HTR-8/SVneo (cell line): Measurements from ENCODE around the gene MSN.
"Not testable (repeated sequence)": the region's sequence is repeated elsewhere in the genome, so short reads cannot be mapped to it uniquely, and the experiment has no call there.

Experiments used
- DNase-seq: peaks from one replicate; pipeline ENCODE4 v3.0.0; 2011; ENCODE audit warnings: low spot score, mixed read lengths; ENCODE audit not compliant: insufficient read length
- FAIRE-seq: peaks from 2 replicates; lab custom pipeline; 2011; peaks lifted over from hg19 to GRCh38; lab: Jason Lieb, UNC

Gene MSN

GRCh38 chrX:65667503-65668376 is at the start of gene MSN:
MSN (plus strand) TSS chrX:65667654; CDS start chrX:65667842, 188 bp downstream.
- FAIRE-seq, result no peak
- no peak for DNase-seq

- FAIRE-seq, DNase-seq: not testable (repeated sequence)
These were observed 47.3 kb upstream of the MSN start for GRCh38 chrX:65620096-65620705.

- no peak for FAIRE-seq
- DNase-seq, result no peak
These were observed 36.7 kb upstream of the MSN start for GRCh38 chrX:65630771-65631170.

- DNase-seq (no peak), FAIRE-seq (no peak)
These were observed 33.6 kb upstream of the MSN start for GRCh38 chrX:65633826-65634225.

GRCh38 chrX:65634732-65635131 is 32.7 kb upstream of the MSN start:
- no peak for DNase-seq
- FAIRE-seq, result no peak

GRCh38 chrX:65635378-65635777 is 32.1 kb upstream of the MSN start:
- FAIRE-seq (no peak), DNase-seq (no peak)

GRCh38 chrX:65635822-65636221 is 31.6 kb upstream of the MSN start:
- FAIRE-seq (no peak), DNase-seq (no peak)

GRCh38 chrX:65636261-65636660 is 31.2 kb upstream of the MSN start:
- DNase-seq, FAIRE-seq: not testable (repeated sequence)

- FAIRE-seq (no peak), DNase-seq (no peak)
These were observed 30.1 kb upstream of the MSN start for GRCh38 chrX:65637335-65637734.

GRCh38 chrX:65642914-65643491 is 24.5 kb upstream of the MSN start:
- FAIRE-seq, result no peak
- no peak for DNase-seq

- DNase-seq, result no peak
- no peak for FAIRE-seq
These were observed 23.9 kb upstream of the MSN start for GRCh38 chrX:65643531-65644052.

- DNase-seq, result peak; percentile 48
- no peak for FAIRE-seq
These were observed 22.7 kb upstream of the MSN start for GRCh38 chrX:65644621-65645289.

GRCh38 chrX:65647801-65648200 is 19.7 kb upstream of the MSN start:
- DNase-seq (no peak), FAIRE-seq (no peak)

- no peak for FAIRE-seq
These were observed 15.4 kb upstream of the MSN start for GRCh38 chrX:65652098-65652497.

GRCh38 chrX:65657009-65657441 is 10.4 kb upstream of the MSN start:
- FAIRE-seq, DNase-seq: not testable (repeated sequence)

More at GRCh38 chrX:65652098-65652497, 15.4 kb upstream of the MSN start:
- DNase-seq, result no peak

- DNase-seq (no peak), FAIRE-seq (no peak)
These were observed 9.8 kb upstream of the MSN start for GRCh38 chrX:65657659-65658058.

GRCh38 chrX:65658229-65658628 is 9.2 kb upstream of the MSN start:
- FAIRE-seq (no peak), DNase-seq (no peak)

GRCh38 chrX:65667157-65667502 is 324 bp upstream of the MSN start:
- no peak for DNase-seq
- FAIRE-seq, result no peak

GRCh38 chrX:65668377-65669310 is 1.2 kb downstream of the MSN start:
- DNase-seq (peak; percentile 26), FAIRE-seq (no peak)
